Stimulated activated CD8-positive, alpha-beta memory T cell treated with anti-CD3 and anti-CD28 coated beads, Interleukin-15, amount 100 ng/mL, for 1 hour (primary cell): ENCODE data around the gene TUBGCP2.
"Not testable (repeated sequence)": the region's sequence is repeated elsewhere in the genome, so short reads cannot be mapped to it uniquely, and the experiment has no call there.

Source experiments
- DNase-seq: peaks from one replicate; pipeline ENCODE4 v3.0.0-alpha.2; 2020; ENCODE audit warnings: low read depth

TUBGCP2 gene

DNA sequence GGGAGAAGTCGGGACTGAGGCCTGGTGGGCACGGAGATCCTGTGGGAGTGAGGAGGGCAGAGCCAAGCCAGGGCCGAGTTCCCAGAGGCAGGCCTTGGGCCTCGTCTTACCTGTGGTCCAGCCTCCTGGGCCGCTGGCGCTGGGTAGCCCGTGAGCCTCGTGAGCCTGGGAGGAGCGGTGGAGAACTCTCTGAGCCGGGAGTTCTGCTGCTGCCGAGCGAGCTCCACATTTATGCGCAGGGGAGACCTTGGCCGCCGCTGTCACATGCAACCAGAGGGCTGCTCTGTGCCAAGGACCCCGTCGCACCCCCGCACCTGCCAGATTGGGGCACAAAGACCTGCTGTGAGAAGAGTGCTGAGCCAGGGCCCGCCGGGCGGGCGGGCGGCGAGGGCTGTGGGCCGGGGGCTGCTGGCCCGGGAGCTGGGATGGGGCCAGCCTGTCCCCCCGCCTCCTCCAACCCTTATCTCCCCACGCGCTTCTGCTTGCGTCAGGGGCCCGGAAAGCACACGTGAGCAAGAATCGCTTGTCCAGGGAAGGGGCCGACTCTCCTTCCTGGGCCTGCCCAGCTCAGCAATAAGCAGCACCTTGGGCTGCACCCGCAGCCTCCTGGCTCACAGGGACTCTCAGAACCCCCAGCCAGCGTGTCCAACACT, 60.9 kb downstream of the TUBGCP2 start:
- no peak for DNase-seq

DNA sequence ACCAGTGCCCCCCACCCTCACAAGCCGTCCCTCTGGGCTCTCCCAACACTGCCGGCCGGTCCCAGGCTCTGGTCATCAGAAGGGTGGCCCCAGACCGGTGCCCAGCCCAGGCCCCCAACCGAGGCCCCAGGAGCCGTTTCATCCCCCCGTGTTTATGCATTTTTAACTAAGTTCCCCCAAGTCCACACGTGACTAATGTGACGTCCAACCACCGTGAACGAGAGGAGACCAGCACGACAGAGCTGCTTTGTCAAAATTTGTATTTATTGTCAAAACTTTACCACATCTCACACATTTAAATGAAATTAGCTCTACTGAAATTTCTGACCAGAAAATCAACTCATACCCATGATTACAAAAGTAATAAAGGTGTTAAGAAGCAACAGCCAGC, 62.4 kb downstream of the TUBGCP2 start:
- no peak for DNase-seq

GRCh38 chr10:133245439-133246235, 63.0 kb downstream of the TUBGCP2 start:
- DNase-seq: no peak

DNA sequence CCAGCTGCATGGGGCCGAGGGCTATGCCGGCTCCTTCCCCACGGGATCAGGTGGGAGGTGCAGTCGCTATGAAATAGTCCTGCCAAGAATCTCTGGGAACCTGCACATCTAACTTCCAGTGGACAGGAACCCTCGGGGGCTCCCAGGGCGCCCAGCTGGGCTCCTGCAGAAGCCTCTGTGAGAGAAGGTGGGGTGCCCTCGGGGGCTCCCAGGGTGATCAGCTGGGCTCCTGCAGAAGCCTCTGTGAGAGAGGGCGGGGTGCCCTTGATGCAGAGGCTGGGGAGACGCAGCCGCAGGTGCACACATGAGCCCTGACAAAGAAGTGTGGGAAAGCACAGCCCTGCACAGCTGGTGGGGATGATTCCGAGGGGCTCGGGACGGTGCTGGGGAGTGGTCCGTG, 65.1 kb downstream of the TUBGCP2 start:
- DNase-seq: no peak

DNA sequence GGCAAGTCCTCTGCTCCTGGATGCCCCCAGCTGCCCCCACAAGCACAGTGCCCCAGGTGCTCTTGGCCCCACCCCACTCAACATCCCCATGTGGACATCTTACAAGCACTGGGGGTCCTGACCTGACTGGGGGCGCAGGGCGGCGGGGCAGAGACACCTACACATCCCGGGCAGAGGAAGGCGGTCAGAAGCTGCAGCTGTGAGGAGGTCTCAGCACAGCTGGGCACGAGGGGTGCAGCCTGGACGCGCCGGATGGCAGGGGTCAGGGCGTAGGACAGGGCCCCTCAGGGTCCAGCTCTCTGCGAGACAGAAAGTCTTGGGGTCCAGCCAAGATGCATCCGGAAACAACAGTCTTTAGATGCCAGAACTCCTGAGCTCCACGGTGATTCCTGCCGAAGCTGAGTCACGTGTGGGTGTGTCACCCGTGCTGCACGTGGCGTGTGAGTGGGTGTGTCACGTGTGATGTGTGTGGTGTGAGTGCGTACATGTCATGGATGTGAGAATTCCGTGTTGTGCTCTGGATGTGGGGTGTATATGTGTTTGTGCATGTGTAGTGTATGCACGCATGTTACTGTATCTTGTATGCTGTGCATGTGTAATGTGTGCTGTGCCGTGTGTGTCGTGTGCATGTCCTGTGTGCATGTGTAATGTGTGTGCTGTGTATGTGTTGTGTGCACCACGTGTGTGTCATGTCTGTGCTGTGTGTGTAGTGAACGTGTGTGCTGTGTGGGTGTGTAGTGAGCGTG, 65.9 kb downstream of the TUBGCP2 start:
- DNase-seq: no peak

GRCh38 chr10:133241501-133242205, 67.0 kb downstream of the TUBGCP2 start:
- DNase-seq: no peak

GRCh38 chr10:133239990-133240389, 68.7 kb downstream of the TUBGCP2 start:
- no peak for DNase-seq

GRCh38 chr10:133238466-133238804, 70.2 kb downstream of the TUBGCP2 start:
- no peak for DNase-seq

DNA sequence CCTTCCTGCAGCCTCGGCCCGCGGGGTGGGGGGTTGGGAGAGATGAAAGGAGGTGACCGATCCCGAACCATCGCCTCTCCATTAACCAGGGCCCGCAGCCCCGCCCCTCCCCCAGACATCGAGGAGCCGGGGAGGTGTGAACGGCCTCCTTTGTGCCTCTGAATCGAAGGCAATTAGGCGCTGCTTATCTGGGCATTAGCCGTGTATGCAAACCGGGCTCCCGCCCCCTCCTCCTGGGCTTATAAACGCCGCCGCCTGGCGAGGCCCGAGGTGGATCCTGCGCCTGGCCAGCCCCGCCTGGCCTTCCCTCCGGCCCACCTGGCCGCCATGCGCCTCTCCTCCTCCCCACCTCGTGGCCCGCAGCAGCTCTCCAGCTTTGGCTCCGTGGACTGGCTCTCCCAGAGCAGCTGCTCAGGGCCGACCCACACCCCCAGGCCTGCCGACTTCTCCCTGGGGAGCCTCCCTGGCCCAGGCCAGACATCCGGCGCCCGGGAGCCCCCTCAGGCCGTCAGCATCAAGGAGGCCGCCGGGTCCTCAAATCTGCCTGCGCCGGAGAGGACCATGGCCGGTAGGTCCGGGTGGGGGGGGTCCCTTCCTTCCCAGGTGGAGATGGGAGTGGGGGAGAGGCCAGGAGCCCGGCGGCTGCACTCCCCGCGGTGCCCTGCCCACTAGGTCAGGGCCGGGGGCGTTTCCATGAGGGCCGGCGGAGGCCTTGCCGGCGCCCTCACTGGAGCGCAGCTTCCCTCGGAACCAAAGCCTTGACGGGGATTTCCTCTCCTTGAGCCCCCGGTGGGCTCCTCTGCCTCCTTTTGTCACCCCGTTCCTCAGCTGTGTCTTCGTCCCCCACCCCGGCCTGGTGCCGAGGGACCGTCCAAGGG, 70.8 kb downstream of the TUBGCP2 start, which contains the start of gene VENTX:
Gene VENTX, plus strand, starts transcription at position 268 of the 878 bp plus-strand sequence. Its CDS starts 60 bp downstream, at position 328.
- DNase-seq: no peak

DNA sequence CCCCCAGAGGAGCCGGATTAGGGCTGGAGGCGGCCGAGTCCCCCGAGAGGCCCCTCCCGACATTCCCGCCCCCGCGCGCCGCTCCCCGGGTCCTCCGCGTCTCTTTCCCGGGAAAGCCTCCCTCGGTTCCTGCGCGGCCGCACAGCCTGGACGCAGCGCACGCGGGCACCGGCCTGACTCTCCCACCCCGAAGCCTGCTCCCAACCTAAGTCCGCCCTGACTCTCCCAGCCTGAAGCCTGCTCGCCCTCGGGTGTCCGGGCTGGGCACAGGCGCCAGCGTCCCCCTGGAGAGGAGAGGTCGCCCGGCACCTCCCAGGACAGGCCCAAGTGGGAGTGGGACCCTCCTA, 71.5 kb downstream of the TUBGCP2 start:
- DNase-seq: no peak

DNA sequence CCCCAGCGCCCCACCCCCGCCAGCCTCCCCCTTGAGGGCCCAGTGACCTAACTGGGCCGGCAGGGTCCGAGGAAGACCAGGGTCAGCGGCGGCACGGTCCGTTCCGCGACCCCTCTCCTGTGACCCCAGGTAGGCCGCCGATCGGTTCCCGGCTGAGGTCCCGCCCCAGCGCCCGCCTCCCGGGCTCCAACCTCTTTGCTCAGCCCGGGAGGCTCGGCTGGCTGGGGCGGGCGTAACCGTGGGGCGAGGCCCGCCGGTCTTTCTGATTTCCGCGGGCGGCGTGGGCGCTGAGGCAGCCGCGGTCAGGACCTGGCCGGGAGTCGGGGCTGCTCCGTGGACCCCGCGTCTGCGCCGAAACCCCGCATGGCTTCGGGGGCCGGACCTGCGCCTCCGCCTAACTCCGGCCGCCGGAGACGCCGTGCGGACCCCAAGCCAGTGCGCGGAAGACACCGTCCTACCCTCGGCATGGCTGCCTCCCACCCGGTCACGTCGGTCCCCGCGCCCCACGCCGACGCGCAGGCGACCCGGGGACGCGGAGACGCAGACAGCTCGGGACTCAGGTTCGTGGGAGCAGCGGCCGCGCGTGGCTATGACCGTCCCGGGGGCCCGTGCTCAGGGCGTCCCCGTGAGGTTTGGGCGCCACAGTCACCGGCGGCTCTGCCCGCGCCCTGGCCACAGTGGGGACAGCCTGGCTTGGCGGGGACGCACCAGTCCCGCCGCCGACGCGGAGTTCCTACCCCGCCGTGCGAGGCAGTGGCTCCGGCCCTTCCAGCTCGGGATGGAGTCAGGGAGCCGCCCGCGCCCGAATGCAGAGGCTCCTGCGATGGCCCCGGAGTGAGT, 72.1 kb downstream of the TUBGCP2 start:
- DNase-seq: no peak

DNA sequence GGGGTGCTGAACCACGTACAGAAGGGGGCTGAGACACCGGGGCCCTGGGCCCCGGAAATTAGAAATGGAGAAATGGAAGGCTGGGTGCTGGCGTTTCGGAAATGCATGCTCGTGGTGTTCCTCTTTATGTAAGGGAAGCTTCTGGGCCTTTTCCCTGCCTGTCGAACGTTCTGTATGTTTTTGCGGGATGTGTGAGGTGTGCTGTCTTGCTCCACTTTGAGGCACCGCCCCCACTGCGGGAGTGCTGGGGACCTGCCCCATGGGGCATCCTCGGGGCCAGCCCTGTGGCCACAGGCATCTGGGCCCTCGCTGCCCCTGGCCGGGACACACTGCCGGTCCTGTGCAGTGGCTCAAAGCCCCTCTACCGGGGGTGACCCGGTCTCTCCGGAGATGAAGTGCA, 72.7 kb downstream of the TUBGCP2 start:
- DNase-seq: no peak

GRCh38 chr10:133235265-133235855, 73.3 kb downstream of the TUBGCP2 start:
- DNase-seq: no peak

- not testable (repeated sequence) for DNase-seq
These were observed 73.9 kb downstream of the TUBGCP2 start for GRCh38 chr10:133234796-133235195.

DNA sequence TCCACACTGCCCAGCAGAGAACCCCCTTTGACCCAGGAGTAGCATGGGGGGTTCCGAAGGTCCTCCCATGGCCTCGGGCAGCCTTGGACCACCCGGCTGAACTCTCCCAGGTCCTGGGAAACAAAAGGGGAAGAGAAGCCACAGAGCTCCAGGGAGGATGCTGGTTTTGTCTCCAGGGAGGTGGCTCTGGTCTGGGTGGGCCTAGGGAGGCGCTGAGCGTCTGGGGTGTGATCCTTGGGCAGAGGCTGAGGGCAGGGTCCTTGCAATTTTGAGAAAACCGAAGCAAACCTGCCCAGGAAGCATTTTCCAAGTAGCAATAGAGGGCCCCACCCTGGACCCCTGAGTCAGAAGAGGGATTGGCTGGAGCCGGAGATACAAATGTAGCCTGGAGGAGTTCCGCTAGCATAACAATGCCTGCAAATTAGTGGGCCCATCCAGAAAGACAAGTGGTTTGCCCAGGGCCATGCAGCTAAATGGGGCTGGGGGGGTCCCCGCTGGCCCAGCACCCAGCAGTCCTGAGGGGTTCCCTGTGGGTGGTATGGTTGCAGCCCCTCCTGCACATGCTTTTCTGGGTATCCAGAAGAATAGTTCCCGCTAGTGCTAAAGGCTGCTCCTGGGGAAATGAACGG, 76.6 kb downstream of the TUBGCP2 start:
- no peak for DNase-seq

DNA sequence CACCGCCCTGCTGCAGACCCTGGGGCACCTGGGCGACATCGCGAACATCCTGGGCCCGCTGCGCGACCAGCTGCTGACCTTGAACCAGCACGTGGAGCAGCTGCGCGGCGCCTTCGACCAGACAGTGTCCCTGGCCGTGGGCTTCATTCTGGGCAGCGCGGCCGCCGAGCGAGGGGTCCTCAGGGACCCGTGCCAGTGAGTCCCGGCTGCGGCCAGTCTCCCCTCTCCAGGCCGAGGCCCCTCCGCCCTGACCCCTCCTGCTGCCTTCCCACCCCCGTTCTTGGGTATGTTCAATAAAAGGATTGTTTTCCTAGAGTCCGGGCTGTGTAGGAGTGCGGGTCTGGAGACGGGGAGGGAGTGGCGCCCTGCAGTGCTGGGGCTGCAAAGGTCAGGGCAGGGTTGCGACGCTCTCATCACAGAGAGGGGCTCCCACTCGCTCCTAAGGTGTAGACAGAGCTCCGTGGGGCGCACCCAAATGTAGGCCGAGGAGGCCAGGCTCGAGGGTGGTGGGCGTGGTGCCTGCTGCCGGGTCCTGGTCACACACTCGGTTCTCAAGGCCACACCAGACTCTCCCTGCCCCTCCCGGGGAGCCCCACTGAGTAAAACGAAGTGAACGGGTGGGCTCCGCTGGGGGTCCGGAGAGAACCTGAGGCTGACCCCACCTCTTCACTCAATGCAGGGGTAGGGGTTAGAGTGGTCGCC, 77.3 kb downstream of the TUBGCP2 start:
- no peak for DNase-seq

DNA sequence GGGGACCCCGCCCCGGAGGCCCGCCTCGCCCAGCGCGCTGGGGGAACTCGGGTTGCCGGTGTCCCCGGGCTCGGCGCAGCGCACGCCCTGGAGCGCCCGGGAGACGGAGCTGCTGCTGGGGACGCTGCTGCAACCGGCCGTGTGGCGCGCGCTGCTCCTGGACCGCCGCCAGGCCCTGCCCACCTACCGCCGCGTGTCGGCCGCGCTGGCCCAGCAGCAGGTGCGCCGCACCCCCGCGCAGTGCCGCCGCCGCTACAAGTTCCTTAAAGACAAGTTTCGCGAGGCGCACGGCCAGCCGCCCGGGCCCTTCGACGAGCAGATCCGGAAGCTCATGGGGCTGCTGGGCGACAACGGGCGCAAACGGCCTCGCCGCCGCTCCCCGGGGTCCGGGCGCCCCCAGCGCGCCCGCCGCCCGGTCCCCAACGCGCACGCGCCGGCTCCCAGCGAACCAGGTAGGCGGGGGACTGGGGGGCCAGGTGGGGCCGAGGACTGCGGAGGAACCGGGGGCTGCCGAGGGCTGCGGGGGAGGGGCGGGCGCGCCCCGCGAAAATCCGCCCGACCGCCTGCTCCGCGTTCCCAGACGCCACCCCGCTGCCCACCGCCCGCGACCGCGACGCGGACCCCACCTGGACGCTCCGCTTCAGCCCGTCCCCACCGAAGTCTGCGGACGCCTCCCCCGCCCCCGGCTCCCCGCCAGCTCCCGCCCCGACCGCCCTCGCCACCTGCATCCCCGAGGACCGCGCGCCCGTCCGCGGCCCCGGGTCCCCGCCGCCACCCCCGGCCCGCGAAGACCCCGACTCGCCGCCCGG, 78.1 kb downstream of the TUBGCP2 start:
- no peak for DNase-seq

DNA sequence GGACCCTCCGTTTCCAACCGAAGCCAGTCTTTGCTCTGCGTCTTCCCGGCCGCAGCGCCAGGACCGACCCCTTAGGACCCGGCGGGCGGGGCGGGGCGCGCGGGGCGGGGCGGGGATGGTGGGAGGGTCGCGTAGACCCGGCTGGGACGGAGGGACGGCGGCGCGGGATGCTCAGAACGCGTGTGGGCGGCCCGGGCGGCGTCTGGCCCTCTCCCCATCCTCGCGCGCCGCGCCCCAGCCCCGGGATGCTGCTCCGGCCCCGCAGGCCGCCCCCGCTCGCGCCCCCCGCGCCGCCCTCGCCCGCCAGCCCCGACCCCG, 78.7 kb downstream of the TUBGCP2 start, which contains the start of gene UTF1:
Gene UTF1, plus strand, starts transcription at position 174 of the 318 bp plus-strand sequence. Its CDS starts 72 bp downstream, at position 246.
- DNase-seq: no peak
